HG03060 (cell line): ENCODE measurements around the gene CELF1.

Experiments
- ATAC-seq: cut with Tn5 transposase; IDR thresholded peaks from one replicate; pipeline ENCODE4 v1.9.1; 2021; ENCODE audit warnings: low read depth, moderate number of reproducible peaks; ENCODE audit not compliant: unreplicated experiment

The CELF1 gene

DNA sequence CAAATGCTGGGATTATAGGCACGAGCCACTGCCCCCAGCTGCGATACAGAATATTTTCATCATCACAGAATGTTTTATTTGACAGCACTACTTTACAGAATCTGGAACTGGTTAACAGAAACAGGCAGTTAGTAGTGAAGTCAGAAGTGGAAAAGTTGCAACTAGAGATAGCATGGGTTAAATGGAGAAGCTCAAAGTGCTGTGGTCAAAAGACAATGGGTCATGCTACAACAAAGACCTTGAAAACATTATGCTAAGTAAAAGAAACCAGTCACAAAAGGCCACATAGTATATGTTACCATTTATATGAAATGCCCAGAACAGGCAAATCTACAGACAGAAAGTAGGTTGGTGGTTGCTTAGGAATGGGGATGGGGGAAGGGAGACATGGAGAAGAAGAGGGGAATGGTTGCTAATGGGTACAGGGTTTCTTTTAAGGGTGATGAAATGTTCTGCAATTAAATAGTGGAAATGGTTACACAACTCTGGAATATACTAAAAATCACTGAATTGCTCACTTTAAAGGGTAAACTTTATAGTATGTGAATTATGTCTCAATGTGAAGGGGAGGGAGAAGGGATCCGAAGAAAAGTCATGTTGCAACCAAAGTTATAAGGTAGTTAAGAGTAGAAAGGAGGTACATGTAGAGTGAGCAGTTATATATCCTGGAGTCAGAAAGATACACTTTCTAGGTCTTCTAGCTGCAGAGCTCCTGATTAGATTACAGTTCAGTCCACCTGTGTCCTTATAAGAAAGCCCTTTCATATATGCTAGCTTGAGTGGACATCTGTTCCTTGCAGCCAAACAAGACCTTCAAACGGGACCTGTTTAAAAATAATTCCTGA is 57.7 kb downstream of the CELF1 start:
- ATAC-seq, result no peak

- ATAC-seq, result no peak
Observed at GRCh38 chr11:47489395-47489755, 63.6 kb downstream of the CELF1 start.

GRCh38 chr11:47488674-47489394 is 64.1 kb downstream of the CELF1 start:
- no peak for ATAC-seq

GRCh38 chr11:47488111-47488510 is 64.8 kb downstream of the CELF1 start:
- no peak for ATAC-seq

DNA sequence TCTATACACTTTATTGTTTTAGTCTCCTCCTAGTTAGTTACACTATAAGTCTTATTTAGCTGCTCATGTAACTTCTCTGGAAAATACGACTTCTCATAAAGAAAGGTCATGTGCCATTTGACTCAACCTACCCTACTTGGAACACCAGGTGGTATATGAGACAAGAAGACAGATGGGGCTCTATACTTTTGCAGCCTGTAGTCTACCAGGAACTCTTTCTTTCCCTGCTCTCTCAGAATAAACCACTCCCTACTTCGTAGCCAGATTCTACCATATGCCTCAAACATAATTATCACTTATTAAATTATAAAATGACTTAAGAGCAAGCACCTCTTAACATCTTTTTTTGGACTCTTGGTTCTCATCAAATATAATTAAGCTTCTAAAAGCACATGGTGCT is 65.5 kb downstream of the CELF1 start:
- no peak for ATAC-seq

- no peak for ATAC-seq
Observed at GRCh38 chr11:47485107-47485506, 67.8 kb downstream of the CELF1 start.

GRCh38 chr11:47483457-47483856 is 69.5 kb downstream of the CELF1 start:
- ATAC-seq, result no peak

GRCh38 chr11:47480762-47481161 is 72.2 kb downstream of the CELF1 start:
- ATAC-seq, result no peak

- no peak for ATAC-seq
Observed at GRCh38 chr11:47478651-47479329, 74.1 kb downstream of the CELF1 start.

DNA sequence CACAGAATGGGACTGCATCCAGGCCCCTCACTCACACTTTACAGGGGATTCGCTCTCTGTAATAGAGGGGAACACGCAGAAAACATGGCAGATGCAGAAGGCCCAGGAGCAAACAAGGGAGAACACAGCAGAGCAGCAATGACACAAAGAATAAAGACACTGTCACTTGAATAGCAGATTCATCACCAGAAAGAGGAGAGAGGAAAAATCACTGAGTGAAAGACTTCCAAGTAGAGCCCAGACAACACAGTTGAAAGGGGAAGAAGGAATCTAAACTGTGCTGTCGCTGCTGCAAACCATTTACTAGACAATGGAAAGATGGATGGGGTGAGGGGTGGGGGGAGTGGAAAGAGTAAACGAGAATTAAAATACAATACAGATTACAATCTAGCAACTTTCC is 75.2 kb downstream of the CELF1 start:
- ATAC-seq, result no peak

DNA sequence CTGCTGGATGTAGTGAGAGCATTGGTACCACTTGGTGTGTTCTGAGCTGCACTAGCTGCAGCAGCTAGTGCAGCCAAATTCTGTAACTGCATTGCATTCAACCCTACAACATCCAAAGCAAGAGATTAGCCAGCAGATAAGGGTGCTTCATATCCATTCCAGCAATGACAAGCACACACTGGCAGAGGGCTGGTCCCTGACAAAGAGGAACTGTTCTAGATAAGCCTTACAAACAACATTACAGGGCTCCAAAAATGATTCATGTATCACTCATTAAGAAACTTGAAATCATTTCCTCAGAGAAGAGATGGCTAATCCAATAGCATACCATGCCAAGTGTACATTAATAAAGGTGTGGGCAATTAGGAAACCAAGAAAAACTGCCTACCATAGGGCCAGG is 75.6 kb downstream of the CELF1 start:
- no peak for ATAC-seq

- no peak for ATAC-seq
Observed at GRCh38 chr11:47470671-47471070, 82.3 kb downstream of the CELF1 start.

GRCh38 chr11:47469361-47470179 is 83.4 kb downstream of the CELF1 start:
- ATAC-seq, result no peak

- no peak for ATAC-seq
Observed at GRCh38 chr11:47468598-47469214, 84.2 kb downstream of the CELF1 start.

DNA sequence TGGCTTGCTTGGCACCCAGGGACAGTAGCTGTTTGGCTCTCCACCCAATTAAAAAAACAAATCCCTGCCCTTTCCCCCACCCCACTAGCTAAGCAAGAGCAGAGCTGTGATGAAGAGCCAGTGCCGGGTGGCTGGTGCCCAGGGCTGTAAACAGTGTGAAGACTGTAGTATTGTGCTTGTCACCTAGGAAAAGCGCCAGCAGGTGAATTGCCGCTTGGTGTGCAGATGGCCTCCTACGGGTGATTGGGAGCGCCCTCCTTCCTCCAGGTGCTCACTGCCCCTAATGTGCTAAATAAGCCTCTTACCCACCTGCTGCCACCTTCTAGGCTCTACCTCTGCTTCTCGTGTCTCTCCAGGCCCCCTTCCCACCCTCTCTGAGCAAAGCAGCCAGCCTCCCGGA is 85.6 kb downstream of the CELF1 start:
- no peak for ATAC-seq

DNA sequence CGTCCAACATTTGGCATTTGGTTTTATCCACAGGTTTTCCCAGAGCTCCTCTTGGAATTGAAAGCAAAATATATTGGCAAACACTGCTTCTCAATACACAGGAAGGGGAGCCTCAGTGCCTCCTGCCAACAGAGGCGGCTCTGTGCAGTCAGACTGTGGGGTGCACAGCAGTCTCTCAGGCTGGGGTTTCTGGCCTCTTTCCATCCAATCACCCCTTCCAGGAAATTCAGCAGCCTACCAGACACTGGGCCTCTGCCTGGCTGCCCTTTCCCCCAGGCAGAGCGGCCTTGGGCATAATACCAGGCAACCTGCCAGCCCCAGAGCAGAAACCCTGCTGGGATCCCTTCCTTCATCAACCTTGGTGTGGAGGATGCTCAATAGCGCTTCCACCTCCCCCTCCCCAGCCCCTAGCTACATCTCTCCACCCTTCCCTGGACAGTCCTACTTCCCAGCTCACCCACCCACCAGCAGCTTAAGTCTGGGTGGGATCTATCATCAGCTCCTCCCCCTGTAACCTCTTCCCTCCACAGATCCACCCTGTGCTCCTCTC is 86.2 kb downstream of the CELF1 start:
- no peak for ATAC-seq

- ATAC-seq, result no peak
Observed at GRCh38 chr11:47466201-47466600, 86.7 kb downstream of the CELF1 start.

DNA sequence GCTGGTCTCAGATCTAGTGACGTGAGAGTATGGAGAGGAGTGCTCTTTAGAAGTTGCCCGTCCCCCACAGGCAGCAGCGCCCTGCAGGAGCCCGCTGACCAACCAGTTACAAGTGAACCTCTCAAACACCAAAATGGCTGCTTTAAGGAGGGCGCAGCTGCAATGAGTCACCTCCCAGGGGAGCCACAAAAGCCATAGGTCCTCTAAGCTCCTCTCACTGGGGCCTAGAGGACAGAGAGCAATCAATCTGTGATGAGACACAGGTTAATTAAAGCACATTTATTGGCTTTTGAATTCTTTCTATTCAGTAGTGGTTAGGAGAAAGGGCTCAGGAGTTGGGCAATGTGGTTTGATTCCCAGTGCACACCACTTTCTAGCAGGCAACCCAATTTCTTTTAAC is 88.4 kb downstream of the CELF1 start:
- no peak for ATAC-seq

DNA sequence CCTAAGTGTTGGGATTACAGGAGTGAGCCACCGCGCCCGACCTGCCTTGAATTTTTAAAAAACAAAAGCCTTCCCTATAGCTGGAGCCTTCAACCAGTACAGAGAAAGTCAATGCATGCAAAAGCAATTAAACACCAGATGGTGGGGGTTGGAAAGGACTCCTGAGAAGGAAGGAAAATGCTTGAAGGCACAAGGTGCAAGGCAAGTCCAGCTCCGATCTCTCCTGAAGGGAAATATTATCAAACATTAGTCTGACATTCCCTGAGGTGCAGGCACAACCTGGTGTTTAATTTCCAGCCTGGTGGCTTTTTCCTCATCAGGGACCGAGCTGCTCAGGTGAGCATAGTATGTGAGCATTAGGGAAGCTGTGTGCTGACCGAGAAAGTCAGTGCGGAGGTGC is 91.1 kb downstream of the CELF1 start:
- ATAC-seq, result no peak
